Measurements from ENCODE around the gene NME5. TPM values are rescaled to one million over a fixed set of nuclear protein-coding genes. Genes with fewer than 3 reads are reported as not detected.

NME5 gene
- total and polyA plus RNA-seq, 2 of the 13 experiments (the other 11 are each of a cell fraction or from before 2014, with no cell fraction given), result 0.18 TPM; not detected in 1

DNA sequence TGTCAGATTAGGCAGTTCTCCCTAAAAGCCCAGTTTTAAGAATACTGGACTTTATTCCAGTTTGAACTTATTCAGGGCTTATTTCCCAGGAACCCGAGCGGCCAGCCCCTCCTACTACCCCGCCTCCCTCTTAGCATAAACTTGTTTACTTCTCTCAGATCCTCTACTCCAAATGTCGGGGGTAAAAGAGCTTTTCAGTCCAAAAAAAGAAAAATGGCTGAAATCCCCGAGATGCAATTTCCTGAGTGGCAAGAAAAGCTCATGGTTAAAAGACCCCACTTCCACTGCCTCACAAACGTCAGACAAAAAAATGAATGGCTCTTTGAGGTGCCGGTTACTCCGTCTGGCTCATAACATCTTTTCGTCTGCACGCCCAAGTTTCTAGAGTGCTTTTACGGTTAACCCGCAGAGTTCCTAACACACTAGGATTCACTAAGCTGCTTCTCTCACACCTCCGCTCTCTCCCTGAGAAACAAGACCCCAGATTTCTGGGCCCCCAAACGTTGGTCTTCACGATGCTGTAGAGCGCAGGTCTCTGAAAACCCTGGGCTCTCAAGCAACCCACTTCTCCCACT lies 38.8 kb upstream of the NME5 start (continued):
- TF ChIP-seq, protein P1, sequence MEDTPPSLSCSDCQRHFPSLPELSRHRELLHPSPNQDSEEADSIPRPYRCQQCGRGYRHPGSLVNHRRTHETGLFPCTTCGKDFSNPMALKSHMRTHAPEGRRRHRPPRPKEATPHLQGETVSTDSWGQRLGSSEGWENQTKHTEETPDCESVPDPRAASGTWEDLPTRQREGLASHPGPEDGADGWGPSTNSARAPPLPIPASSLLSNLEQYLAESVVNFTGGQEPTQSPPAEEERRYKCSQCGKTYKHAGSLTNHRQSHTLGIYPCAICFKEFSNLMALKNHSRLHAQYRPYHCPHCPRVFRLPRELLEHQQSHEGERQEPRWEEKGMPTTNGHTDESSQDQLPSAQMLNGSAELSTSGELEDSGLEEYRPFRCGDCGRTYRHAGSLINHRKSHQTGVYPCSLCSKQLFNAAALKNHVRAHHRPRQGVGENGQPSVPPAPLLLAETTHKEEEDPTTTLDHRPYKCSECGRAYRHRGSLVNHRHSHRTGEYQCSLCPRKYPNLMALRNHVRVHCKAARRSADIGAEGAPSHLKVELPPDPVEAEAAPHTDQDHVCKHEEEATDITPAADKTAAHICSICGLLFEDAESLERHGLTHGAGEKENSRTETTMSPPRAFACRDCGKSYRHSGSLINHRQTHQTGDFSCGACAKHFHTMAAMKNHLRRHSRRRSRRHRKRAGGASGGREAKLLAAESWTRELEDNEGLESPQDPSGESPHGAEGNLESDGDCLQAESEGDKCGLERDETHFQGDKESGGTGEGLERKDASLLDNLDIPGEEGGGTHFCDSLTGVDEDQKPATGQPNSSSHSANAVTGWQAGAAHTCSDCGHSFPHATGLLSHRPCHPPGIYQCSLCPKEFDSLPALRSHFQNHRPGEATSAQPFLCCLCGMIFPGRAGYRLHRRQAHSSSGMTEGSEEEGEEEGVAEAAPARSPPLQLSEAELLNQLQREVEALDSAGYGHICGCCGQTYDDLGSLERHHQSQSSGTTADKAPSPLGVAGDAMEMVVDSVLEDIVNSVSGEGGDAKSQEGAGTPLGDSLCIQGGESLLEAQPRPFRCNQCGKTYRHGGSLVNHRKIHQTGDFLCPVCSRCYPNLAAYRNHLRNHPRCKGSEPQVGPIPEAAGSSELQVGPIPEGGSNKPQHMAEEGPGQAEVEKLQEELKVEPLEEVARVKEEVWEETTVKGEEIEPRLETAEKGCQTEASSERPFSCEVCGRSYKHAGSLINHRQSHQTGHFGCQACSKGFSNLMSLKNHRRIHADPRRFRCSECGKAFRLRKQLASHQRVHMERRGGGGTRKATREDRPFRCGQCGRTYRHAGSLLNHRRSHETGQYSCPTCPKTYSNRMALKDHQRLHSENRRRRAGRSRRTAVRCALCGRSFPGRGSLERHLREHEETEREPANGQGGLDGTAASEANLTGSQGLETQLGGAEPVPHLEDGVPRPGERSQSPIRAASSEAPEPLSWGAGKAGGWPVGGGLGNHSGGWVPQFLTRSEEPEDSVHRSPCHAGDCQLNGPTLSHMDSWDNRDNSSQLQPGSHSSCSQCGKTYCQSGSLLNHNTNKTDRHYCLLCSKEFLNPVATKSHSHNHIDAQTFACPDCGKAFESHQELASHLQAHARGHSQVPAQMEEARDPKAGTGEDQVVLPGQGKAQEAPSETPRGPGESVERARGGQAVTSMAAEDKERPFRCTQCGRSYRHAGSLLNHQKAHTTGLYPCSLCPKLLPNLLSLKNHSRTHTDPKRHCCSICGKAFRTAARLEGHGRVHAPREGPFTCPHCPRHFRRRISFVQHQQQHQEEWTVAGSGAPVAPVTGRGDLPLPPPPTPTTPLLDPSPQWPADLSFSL (CRISPR knock-in tag; IDR thresholded peaks at IDR 0.05), result no peak
- TF ChIP-seq YY1 (IDR thresholded peaks at IDR 0.05; ENCODE audit: insufficient read depth, insufficient replicate concordance, low read depth, low read length) (no peak), ZNF562 (CRISPR knock-in tag; IDR thresholded peaks at IDR 0.05; ENCODE audit: borderline replicate concordance) (no peak), HOMEZ (CRISPR knock-in tag; IDR thresholded peaks at IDR 0.05; ENCODE audit: low read depth) (no peak), ZNF264 (CRISPR knock-in tag; IDR thresholded peaks at IDR 0.05) (no peak), ZEB1 (IDR thresholded peaks at IDR 0.05; ENCODE audit: insufficient replicate concordance, low read depth) (no peak), SMAD9 (CRISPR knock-in tag; IDR thresholded peaks at IDR 0.05) (no peak), KLF11 (CRISPR knock-in tag; IDR thresholded peaks at IDR 0.05) (no peak), TOE1 (CRISPR knock-in tag; IDR thresholded peaks at IDR 0.05) (no peak), NFRKB (IDR thresholded peaks at IDR 0.05) (no peak), ZNF331 (CRISPR knock-in tag; IDR thresholded peaks at IDR 0.05) (no peak), ZNF33B (CRISPR knock-in tag; IDR thresholded peaks at IDR 0.05) (no peak), NFIB (CRISPR knock-in tag; IDR thresholded peaks at IDR 0.05; ENCODE audit: borderline replicate concordance) (no peak)
- TF ChIP-seq, protein P2, sequence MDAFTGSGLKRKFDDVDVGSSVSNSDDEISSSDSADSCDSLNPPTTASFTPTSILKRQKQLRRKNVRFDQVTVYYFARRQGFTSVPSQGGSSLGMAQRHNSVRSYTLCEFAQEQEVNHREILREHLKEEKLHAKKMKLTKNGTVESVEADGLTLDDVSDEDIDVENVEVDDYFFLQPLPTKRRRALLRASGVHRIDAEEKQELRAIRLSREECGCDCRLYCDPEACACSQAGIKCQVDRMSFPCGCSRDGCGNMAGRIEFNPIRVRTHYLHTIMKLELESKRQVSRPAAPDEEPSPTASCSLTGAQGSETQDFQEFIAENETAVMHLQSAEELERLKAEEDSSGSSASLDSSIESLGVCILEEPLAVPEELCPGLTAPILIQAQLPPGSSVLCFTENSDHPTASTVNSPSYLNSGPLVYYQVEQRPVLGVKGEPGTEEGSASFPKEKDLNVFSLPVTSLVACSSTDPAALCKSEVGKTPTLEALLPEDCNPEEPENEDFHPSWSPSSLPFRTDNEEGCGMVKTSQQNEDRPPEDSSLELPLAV (CRISPR knock-in tag; conservative IDR thresholded peaks at IDR 0.05; ENCODE audit: low read depth), result no peak
- TF ChIP-seq, protein P3, sequence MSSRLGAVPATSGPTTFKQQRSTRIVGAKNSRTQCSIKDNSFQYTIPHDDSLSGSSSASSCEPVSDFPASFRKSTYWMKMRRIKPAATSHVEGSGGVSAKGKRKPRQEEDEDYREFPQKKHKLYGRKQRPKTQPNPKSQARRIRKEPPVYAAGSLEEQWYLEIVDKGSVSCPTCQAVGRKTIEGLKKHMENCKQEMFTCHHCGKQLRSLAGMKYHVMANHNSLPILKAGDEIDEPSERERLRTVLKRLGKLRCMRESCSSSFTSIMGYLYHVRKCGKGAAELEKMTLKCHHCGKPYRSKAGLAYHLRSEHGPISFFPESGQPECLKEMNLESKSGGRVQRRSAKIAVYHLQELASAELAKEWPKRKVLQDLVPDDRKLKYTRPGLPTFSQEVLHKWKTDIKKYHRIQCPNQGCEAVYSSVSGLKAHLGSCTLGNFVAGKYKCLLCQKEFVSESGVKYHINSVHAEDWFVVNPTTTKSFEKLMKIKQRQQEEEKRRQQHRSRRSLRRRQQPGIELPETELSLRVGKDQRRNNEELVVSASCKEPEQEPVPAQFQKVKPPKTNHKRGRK (CRISPR knock-in tag; IDR thresholded peaks at IDR 0.05), result no peak
- TF ChIP-seq, protein P4, sequence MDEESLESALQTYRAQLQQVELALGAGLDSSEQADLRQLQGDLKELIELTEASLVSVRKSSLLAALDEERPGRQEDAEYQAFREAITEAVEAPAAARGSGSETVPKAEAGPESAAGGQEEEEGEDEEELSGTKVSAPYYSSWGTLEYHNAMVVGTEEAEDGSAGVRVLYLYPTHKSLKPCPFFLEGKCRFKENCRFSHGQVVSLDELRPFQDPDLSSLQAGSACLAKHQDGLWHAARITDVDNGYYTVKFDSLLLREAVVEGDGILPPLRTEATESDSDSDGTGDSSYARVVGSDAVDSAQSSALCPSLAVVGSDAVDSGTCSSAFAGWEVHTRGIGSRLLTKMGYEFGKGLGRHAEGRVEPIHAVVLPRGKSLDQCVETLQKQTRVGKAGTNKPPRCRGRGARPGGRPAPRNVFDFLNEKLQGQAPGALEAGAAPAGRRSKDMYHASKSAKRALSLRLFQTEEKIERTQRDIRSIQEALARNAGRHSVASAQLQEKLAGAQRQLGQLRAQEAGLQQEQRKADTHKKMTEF (CRISPR knock-in tag; IDR thresholded peaks at IDR 0.05), result no peak
